ENCODE data around the gene ZBTB38. TPM values are rescaled to one million over a fixed set of nuclear protein-coding genes. Genes with fewer than 3 reads are reported as not detected.

Gene ZBTB38
- total and polyA plus RNA-seq, 2 donors (not counting 1 experiment from before 2014, with no cell fraction given) = 13.8 to 71.2 TPM

- ATAC-seq (ENCODE audit: low read depth) = no peak
- ChIA-PET CTCF (interaction anchor here (0.9 to 1.1 kb wide), 2 partner anchors 9 to 18 kb away, joined by 3 read pairs; no protein-coding TSS in a partner anchor), POLR2A (interaction anchor here (0.6 kb wide), 1 partner anchor 9 kb away, joined by 4 read pairs; no protein-coding TSS in a partner anchor)
- no peak overlapping the region for H2AFZ ChIP-seq (ENCODE audit: insufficient read depth, low read depth, low read length, poor library complexity, severe bottlenecking)
- peaks cover 0 to 6% (median 0%) of the 10 kb centered on the region in 4 experiments for H3K27me3 ChIP-seq (replicated peaks in 1 of 4; ENCODE audit: control extremely low read depth in 1 of 4, control insufficient read depth in 3 of 4, insufficient read depth in 4 of 4, low read length in 3 of 4)
- intact Hi-C loops (cut with micrococcal nuclease) = no loop called here
- no peaks in the 10 kb centered on the region for H4K20me1 ChIP-seq (ENCODE audit: control insufficient read depth, insufficient read depth, low read length, poor library complexity, severe bottlenecking)
- H3K4me3 Mint-ChIP-seq = no peak overlapping the region
- no peak overlapping the region for H3K4me3 ChIP-seq (ENCODE audit: control extremely low read depth in 1 of 5, extremely low read depth in 1 of 5, insufficient read depth in 1 of 5, low read depth in 2 of 5, low read length in 4 of 5)
- TF ChIP-seq EZH2 (IDR thresholded peaks at IDR 0.05; ENCODE audit: borderline replicate concordance, insufficient read depth, low read depth, low read length, poor library complexity, severe bottlenecking) (no peak), CTCF (IDR thresholded peaks at IDR 0.05) (no peak)
- H3K27ac Mint-ChIP-seq = no peak overlapping the region
- no peaks in the 10 kb centered on the region for H3K36me3 ChIP-seq (replicated peaks in 1 of 2; ENCODE audit: control extremely low read depth in 1 of 2, control insufficient read depth in 1 of 2, extremely low read depth in 1 of 2, insufficient read depth in 2 of 2, low read length in 1 of 2)
- peaks cover 3% of the 10 kb centered on the region for H3K9me3 Mint-ChIP-seq (ENCODE audit: insufficient read depth)
- H3K9me3 ChIP-seq (ENCODE audit: control extremely low read depth in 1 of 3, control insufficient read depth in 2 of 3, insufficient read depth in 1 of 3, low read length in 2 of 3) = no peaks in the 10 kb centered on the region
- H3K4me1 Mint-ChIP-seq = peaks cover 19% of the 10 kb centered on the region
- no peaks in the 10 kb centered on the region for H3K4me1 ChIP-seq (ENCODE audit: control insufficient read depth in 2 of 2, insufficient read depth in 2 of 2, low read length in 2 of 2)
- H3K79me2 ChIP-seq (ENCODE audit: control insufficient read depth, insufficient read depth, low read length) = no peaks in the 10 kb centered on the region
- no peak for DNase-seq
- H3K27ac ChIP-seq (ENCODE audit: low read length in 2 of 2) = no peak overlapping the region
- H3K27me3 Mint-ChIP-seq = no peaks in the 10 kb centered on the region
- no peak overlapping the region for H3K9ac ChIP-seq (ENCODE audit: low read length)
- 100% methylated on average over 3 of the region's 4 CpGs for WGBS (ENCODE audit: insufficient coverage)
- H3K4me2 ChIP-seq (replicated peaks; ENCODE audit: low read depth, low read length, poor library complexity, severe bottlenecking) = no peak overlapping the region
Observed at GRCh38 chr3:141391298-141391990, 23.1 kb downstream of the ZBTB38 start.

- Histone ChIP-seq H3K36me3 (replicated peaks in 1 of 2; ENCODE audit: control extremely low read depth in 1 of 2, control insufficient read depth in 1 of 2, extremely low read depth in 1 of 2, insufficient read depth in 2 of 2, low read length in 1 of 2) (no peaks in the 10 kb centered on the region), H3K27ac (ENCODE audit: low read length in 2 of 2) (no peak overlapping the region), H3K27me3 (replicated peaks in 1 of 4; ENCODE audit: control extremely low read depth in 1 of 4, control insufficient read depth in 3 of 4, insufficient read depth in 4 of 4, low read length in 3 of 4) (peaks cover 0 to 6% (median 0%) of the 10 kb centered on the region in 4 experiments), H3K9me3 (ENCODE audit: control extremely low read depth in 1 of 3, control insufficient read depth in 2 of 3, insufficient read depth in 1 of 3, low read length in 2 of 3) (no peaks in the 10 kb centered on the region), H3K4me3 (ENCODE audit: control extremely low read depth in 1 of 5, extremely low read depth in 1 of 5, insufficient read depth in 1 of 5, low read depth in 2 of 5, low read length in 4 of 5) (no peak overlapping the region), H2AFZ (ENCODE audit: insufficient read depth, low read depth, low read length, poor library complexity, severe bottlenecking) (no peak overlapping the region), H3K9ac (ENCODE audit: low read length) (no peak overlapping the region), H3K4me1 (ENCODE audit: control insufficient read depth in 2 of 2, insufficient read depth in 2 of 2, low read length in 2 of 2) (no peaks in the 10 kb centered on the region), H3K4me2 (replicated peaks; ENCODE audit: low read depth, low read length, poor library complexity, severe bottlenecking) (no peak overlapping the region), H4K20me1 (ENCODE audit: control insufficient read depth, insufficient read depth, low read length, poor library complexity, severe bottlenecking) (no peaks in the 10 kb centered on the region), H3K79me2 (ENCODE audit: control insufficient read depth, insufficient read depth, low read length) (no peaks in the 10 kb centered on the region)
- peaks cover 4% of the 10 kb centered on the region for H3K9me3 Mint-ChIP-seq (ENCODE audit: insufficient read depth)
- H3K4me1 Mint-ChIP-seq = peaks cover 16% of the 10 kb centered on the region
- H3K27ac Mint-ChIP-seq = peak overlapping the region; percentile 4
- TF ChIP-seq EZH2 (IDR thresholded peaks at IDR 0.05; ENCODE audit: borderline replicate concordance, insufficient read depth, low read depth, low read length, poor library complexity, severe bottlenecking) = no peak
- TF ChIP-seq CTCF (IDR thresholded peaks at IDR 0.05) = no peak
- H3K27me3 Mint-ChIP-seq = no peaks in the 10 kb centered on the region
- DNase-seq (no peak), ATAC-seq (ENCODE audit: low read depth) (no peak)
- WGBS (ENCODE audit: insufficient coverage) = 100% methylated on average over 2 of the region's 4 CpGs
- H3K4me3 Mint-ChIP-seq = no peak overlapping the region
- ChIA-PET CTCF (interaction anchor here (0.9 to 1.1 kb wide), 2 partner anchors 9 to 19 kb away, joined by 3 read pairs; no protein-coding TSS in a partner anchor), POLR2A (no interaction called here)
- intact Hi-C loops (cut with micrococcal nuclease) = no loop called here
Observed at GRCh38 chr3:141391991-141392316, 23.6 kb downstream of the ZBTB38 start.

Measured in B cell (primary cell).